ENCODE results near the gene TWIST2.

The TWIST2 gene

DNA sequence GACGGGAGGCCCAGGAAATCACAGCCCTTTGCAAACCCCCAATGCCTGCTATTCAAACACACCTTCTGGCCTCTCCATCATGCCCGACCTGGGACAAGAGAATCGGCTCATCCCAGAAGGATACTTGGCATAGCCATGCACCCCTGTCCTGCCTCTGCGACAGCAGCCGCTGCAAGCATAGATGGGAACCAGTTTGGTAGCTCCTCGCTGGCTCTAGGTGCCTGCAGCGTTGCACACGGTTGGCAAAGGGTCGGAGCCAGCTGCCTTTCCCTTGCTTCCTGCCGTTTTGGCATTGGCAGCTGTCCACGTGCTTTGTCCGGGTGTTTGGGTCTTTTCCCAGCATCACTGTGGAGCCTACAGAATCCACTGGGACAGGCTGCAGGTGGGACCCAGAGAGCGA, 76.9 kb downstream of the TWIST2 start:
- DNase-seq = no peak

- DNase-seq = no peak
Observed at GRCh38 chr2:238925281-238925680, 77.4 kb downstream of the TWIST2 start.

- DNase-seq = no peak
Observed at GRCh38 chr2:238925816-238926521, 78.1 kb downstream of the TWIST2 start.

GRCh38 chr2:238926761-238927611, 79.1 kb downstream of the TWIST2 start:
- DNase-seq = no peak

DNA sequence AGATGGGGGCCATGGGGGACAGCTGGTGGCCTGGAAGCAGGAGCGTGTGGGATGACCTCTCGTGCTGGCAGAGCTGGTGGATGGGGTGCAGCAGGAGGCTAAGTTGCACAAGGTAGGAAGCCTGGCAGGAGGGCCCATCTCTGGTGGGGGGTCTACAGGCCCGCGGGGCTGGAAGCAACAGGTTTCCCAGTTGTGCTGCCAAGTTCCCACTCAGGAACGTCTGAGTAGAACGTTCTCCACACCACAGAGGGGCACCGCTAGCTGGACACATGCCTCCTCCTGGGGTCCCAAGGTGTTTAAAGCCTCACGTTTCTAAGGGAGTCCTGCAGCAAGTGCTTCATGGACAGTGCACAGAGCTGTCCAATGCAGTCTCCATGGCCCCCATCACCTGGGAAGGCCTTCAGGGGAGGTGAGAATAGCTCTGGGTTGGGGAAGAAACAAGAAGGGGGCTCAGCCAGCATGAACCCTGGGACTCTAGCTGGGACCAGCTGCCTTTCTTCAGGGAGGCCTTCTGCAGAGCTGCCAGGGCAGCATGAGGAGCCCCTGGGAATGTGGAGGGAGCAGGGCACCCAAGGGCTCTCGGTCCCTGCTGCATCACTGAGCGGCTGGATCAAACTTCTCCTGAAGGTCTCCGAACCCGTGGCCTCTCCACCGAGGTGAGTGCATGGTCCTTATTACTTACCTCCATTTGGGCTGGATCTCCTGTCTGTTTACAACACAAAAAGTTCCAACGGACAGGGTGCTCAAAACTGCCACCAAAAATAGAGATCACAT, 80.0 kb downstream of the TWIST2 start:
- peak; percentile 28 for DNase-seq

- DNase-seq = no peak
Observed at GRCh38 chr2:238928520-238929241, 80.8 kb downstream of the TWIST2 start.

GRCh38 chr2:238929242-238930081, 81.6 kb downstream of the TWIST2 start:
- peak; percentile 41 for DNase-seq

- no peak for DNase-seq
Observed at GRCh38 chr2:238930216-238930615, 82.3 kb downstream of the TWIST2 start.

- no peak for DNase-seq
Observed at GRCh38 chr2:238936162-238937052, 88.5 kb downstream of the TWIST2 start.

- DNase-seq = peak; percentile 48
Observed at GRCh38 chr2:238938003-238938400, 90.1 kb downstream of the TWIST2 start.

- DNase-seq = peak; percentile 75
Observed at GRCh38 chr2:238938401-238939055, 90.6 kb downstream of the TWIST2 start.

GRCh38 chr2:238939074-238939473, 91.2 kb downstream of the TWIST2 start:
- peak; percentile 36 for DNase-seq

GRCh38 chr2:238939521-238940403, 91.9 kb downstream of the TWIST2 start:
- peak; percentile 38 for DNase-seq

- no peak for DNase-seq
Observed at GRCh38 chr2:238940806-238941205, 92.9 kb downstream of the TWIST2 start.

DNA sequence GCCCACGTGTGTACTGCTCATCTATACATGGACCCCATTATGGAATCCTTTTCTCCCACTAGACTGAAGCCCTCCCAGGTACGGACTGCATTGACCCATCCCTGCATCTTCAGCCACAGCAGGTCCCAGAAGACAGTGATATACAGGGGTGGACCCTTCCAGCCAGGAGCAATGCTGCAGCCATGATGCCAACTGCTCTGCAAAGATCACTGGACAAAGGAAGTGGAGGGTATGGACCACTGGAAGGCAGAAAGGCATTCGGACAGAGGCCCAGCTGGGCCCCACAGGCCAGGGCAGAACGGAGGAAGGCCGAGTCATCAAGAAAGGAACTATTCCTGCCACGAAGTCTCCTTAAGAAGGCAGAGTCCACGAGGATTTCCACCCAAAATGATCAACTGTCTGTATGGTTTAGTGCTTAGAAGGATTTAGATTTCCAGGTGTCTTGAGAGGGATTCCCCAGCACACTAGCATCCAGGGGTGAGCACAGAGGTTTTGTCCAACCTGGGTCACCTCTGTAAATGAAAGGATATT, 93.4 kb downstream of the TWIST2 start:
- no peak for DNase-seq

GRCh38 chr2:238942080-238942725, 94.3 kb downstream of the TWIST2 start:
- no peak for DNase-seq

DNA sequence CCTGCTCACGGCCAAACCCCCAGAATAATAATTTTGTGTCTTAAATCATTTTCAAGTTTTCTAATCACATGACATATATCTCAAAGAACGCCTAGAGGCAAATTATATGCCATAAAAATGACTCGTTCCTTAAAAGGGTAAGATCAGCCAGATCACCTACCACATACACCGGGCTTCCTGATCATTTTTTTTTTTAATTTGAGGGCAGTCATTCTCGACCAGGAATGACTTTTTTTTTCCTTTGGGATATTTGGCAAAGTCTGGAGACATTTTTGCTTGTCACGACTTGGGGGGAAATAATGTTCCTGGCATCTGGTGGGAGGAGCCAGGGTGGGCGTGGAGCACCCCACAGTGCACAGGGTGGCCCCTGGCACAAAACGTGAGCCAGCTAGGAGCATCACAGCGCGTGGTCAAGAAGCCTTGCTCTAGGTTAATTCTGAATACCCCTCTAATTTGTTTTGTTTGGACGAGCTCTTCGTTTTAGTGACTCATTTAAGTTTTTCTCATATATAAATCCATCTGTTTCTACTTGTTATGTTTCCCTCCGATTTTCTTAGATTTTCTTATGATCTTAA, 94.9 kb downstream of the TWIST2 start:
- no peak for DNase-seq
